Stimulated activated CD8-positive, alpha-beta memory T cell treated with anti-CD3 and anti-CD28 coated beads, Interleukin-7, amount 100 ng/mL, for 4 hours (primary cell): ENCODE results near the gene SLC30A9.

ENCODE experiments used
- DNase-seq, 2 donors: peaks; one replicate each; pipeline ENCODE4 v3.0.0-alpha.2; 2020; ENCODE audit warnings: low read depth in 2 of 2

SLC30A9 gene

GRCh38 chr4:41999321-41999720 is 9.0 kb downstream of the SLC30A9 start:
- DNase-seq: no peak

GRCh38 chr4:42008011-42008786 is 17.9 kb downstream of the SLC30A9 start:
- no peak for DNase-seq

- DNase-seq: no peak
Measured at GRCh38 chr4:42015438-42015837, 25.1 kb downstream of the SLC30A9 start.

GRCh38 chr4:42018451-42018850 is 28.1 kb downstream of the SLC30A9 start:
- DNase-seq: no peak

- DNase-seq: no peak
Measured at GRCh38 chr4:42048394-42048793, 58.1 kb downstream of the SLC30A9 start.

GRCh38 chr4:42050516-42051249 is 60.4 kb downstream of the SLC30A9 start:
- no peak for DNase-seq

GRCh38 chr4:42066402-42066801 is 76.1 kb downstream of the SLC30A9 start:
- no peak for DNase-seq

GRCh38 chr4:42067264-42067663 is 76.9 kb downstream of the SLC30A9 start:
- no peak for DNase-seq

GRCh38 chr4:42070463-42070862 is 80.1 kb downstream of the SLC30A9 start:
- no peak for DNase-seq

- no peak for DNase-seq
Measured at GRCh38 chr4:42074294-42074693, 84.0 kb downstream of the SLC30A9 start.

GRCh38 chr4:42078184-42078801 is 88.0 kb downstream of the SLC30A9 start:
- no peak for DNase-seq

GRCh38 chr4:42080306-42080705 is 90.0 kb downstream of the SLC30A9 start:
- DNase-seq: no peak

GRCh38 chr4:42083816-42084215 is 93.5 kb downstream of the SLC30A9 start:
- no peak for DNase-seq

GRCh38 chr4:42088386-42088785 is 98.1 kb downstream of the SLC30A9 start:
- DNase-seq: no peak

GRCh38 chr4:42101446-42101975 is 111.2 kb downstream of the SLC30A9 start:
- no peak for DNase-seq

GRCh38 chr4:42104521-42104920 is 114.2 kb downstream of the SLC30A9 start:
- no peak for DNase-seq

GRCh38 chr4:42112846-42113245 is 122.5 kb downstream of the SLC30A9 start:
- DNase-seq: no peak

GRCh38 chr4:42119886-42120285 is 129.6 kb downstream of the SLC30A9 start:
- DNase-seq: no peak

GRCh38 chr4:42122237-42122636 is 131.9 kb downstream of the SLC30A9 start:
- DNase-seq: no peak

GRCh38 chr4:42123071-42123644 is 132.8 kb downstream of the SLC30A9 start:
- no peak for DNase-seq

- DNase-seq: no peak
Measured at GRCh38 chr4:42132099-42132498, 141.8 kb downstream of the SLC30A9 start.

GRCh38 chr4:42133006-42133405 is 142.7 kb downstream of the SLC30A9 start:
- DNase-seq: no peak
